IPS-15b (cell line): ENCODE data around the gene CLIC1.

Experiments used
- H3K27me3 ChIP-seq: one replicate; pipeline ENCODE4 v1.6.1; 2013; ENCODE audit warnings: low read length; ENCODE audit not compliant: control insufficient read depth, insufficient read depth
- H3K36me3 ChIP-seq: one replicate; pipeline ENCODE4 v1.6.1; 2013; ENCODE audit warnings: low read length; ENCODE audit not compliant: control insufficient read depth, insufficient read depth
- H3K4me1 ChIP-seq: one replicate; pipeline ENCODE4 v1.6.1; 2013; ENCODE audit warnings: mild to moderate bottlenecking, low read length; ENCODE audit not compliant: control insufficient read depth, insufficient read depth
- H3K4me3 ChIP-seq: one replicate; pipeline ENCODE4 v1.5.1; 2013; ENCODE audit warnings: low read depth, low read length
- H3K9ac ChIP-seq: one replicate; pipeline ENCODE4 v1.6.1; 2013; ENCODE audit warnings: low read depth, mild to moderate bottlenecking, low read length
- H3K9me3 ChIP-seq: one replicate; pipeline ENCODE4 v1.6.1; 2013; ENCODE audit warnings: mild to moderate bottlenecking, low read length; ENCODE audit not compliant: control insufficient read depth, insufficient read depth

The CLIC1 gene

GRCh38 chr6:31765559-31765909 is 29.2 kb upstream of the CLIC1 start:
- no peaks in the 10 kb centered on the region for H3K9me3 ChIP-seq
- no peaks in the 10 kb centered on the region for H3K27me3 ChIP-seq
- no peak overlapping the region for H3K9ac ChIP-seq
- peaks cover 15% of the 10 kb centered on the region for H3K36me3 ChIP-seq
- H3K4me3 ChIP-seq, result no peak overlapping the region
- peaks cover 5% of the 10 kb centered on the region for H3K4me1 ChIP-seq

- Histone ChIP-seq H3K4me3 (no peak overlapping the region), H3K36me3 (peaks cover 24% of the 10 kb centered on the region), H3K9me3 (no peaks in the 10 kb centered on the region), H3K9ac (no peak overlapping the region), H3K4me1 (peaks cover 5% of the 10 kb centered on the region), H3K27me3 (no peaks in the 10 kb centered on the region)
These were observed 27.9 kb upstream of the CLIC1 start for GRCh38 chr6:31764198-31764597.

GRCh38 chr6:31763619-31763940 is 27.2 kb upstream of the CLIC1 start:
- Histone ChIP-seq H3K4me3 (no peak overlapping the region), H3K27me3 (no peaks in the 10 kb centered on the region), H3K9ac (no peak overlapping the region), H3K36me3 (peaks cover 24% of the 10 kb centered on the region), H3K4me1 (peaks cover 5% of the 10 kb centered on the region), H3K9me3 (no peaks in the 10 kb centered on the region)

- Histone ChIP-seq H3K27me3 (no peaks in the 10 kb centered on the region), H3K36me3 (peaks cover 24% of the 10 kb centered on the region), H3K9ac (no peak overlapping the region), H3K9me3 (no peaks in the 10 kb centered on the region), H3K4me1 (peaks cover 5% of the 10 kb centered on the region), H3K4me3 (no peak overlapping the region)
These were observed 26.7 kb upstream of the CLIC1 start for GRCh38 chr6:31762878-31763618.

- peaks cover 5% of the 10 kb centered on the region for H3K4me1 ChIP-seq
- no peak within 1 kb of the TSS for H3K4me3 ChIP-seq
- H3K36me3 ChIP-seq, result peaks cover 24% of the 10 kb centered on the region
- no peaks in the 10 kb centered on the region for H3K27me3 ChIP-seq
- no peak within 1 kb of the TSS for H3K9ac ChIP-seq
- H3K9me3 ChIP-seq, result no peaks in the 10 kb centered on the region
These were observed 26.0 kb upstream of the CLIC1 start, which contains the start of gene SAPCD1 for GRCh38 chr6:31762356-31762755. TSS of gene SAPCD1 (plus strand) at chr6:31762656. CDS start at chr6:31763055, 399 bp downstream.

GRCh38 chr6:31761343-31761742 is 25.0 kb upstream of the CLIC1 start:
- Histone ChIP-seq H3K9ac (no peak overlapping the region), H3K27me3 (no peaks in the 10 kb centered on the region), H3K4me3 (no peak overlapping the region), H3K9me3 (no peaks in the 10 kb centered on the region), H3K4me1 (peaks cover 5% of the 10 kb centered on the region), H3K36me3 (peaks cover 24% of the 10 kb centered on the region)

- H3K4me1 ChIP-seq, result peaks cover 5% of the 10 kb centered on the region
- H3K36me3 ChIP-seq, result peaks cover 24% of the 10 kb centered on the region
- no peaks in the 10 kb centered on the region for H3K9me3 ChIP-seq
- H3K4me3 ChIP-seq, result no peak overlapping the region
- no peak overlapping the region for H3K9ac ChIP-seq
- H3K27me3 ChIP-seq, result no peaks in the 10 kb centered on the region
These were observed 24.5 kb upstream of the CLIC1 start for GRCh38 chr6:31760790-31761189.

- Histone ChIP-seq H3K4me3 (no peak overlapping the region), H3K9ac (no peak overlapping the region), H3K4me1 (peaks cover 2% of the 10 kb centered on the region), H3K27me3 (no peaks in the 10 kb centered on the region), H3K9me3 (no peaks in the 10 kb centered on the region), H3K36me3 (peaks cover 24% of the 10 kb centered on the region)
These were observed 22.0 kb upstream of the CLIC1 start for GRCh38 chr6:31758281-31758680.

GRCh38 chr6:31752739-31753319 is 16.5 kb upstream of the CLIC1 start:
- Histone ChIP-seq H3K9ac (no peak overlapping the region), H3K36me3 (no peaks in the 10 kb centered on the region), H3K4me3 (no peak overlapping the region), H3K4me1 (no peaks in the 10 kb centered on the region), H3K27me3 (no peaks in the 10 kb centered on the region), H3K9me3 (no peaks in the 10 kb centered on the region)

GRCh38 chr6:31750411-31751022 is 14.2 kb upstream of the CLIC1 start:
- no peaks in the 10 kb centered on the region for H3K36me3 ChIP-seq
- H3K27me3 ChIP-seq, result no peaks in the 10 kb centered on the region
- no peaks in the 10 kb centered on the region for H3K4me1 ChIP-seq
- H3K4me3 ChIP-seq, result no peak overlapping the region
- no peaks in the 10 kb centered on the region for H3K9me3 ChIP-seq
- no peak overlapping the region for H3K9ac ChIP-seq

GRCh38 chr6:31749301-31750036 is 13.1 kb upstream of the CLIC1 start:
- no peaks in the 10 kb centered on the region for H3K36me3 ChIP-seq
- H3K4me1 ChIP-seq, result no peaks in the 10 kb centered on the region
- H3K9ac ChIP-seq, result no peak overlapping the region
- no peaks in the 10 kb centered on the region for H3K27me3 ChIP-seq
- no peaks in the 10 kb centered on the region for H3K9me3 ChIP-seq
- no peak overlapping the region for H3K4me3 ChIP-seq
